ENCODE results near the gene LAMB3.

LAMB3 gene

GRCh38 chr1:209618291-209618690 is 33.9 kb downstream of the LAMB3 start:
- no peak for TF ChIP-seq CTCF (conservative IDR thresholded peaks at IDR 0.05)
- H3K27ac ChIP-seq: no peak overlapping the region

DNA sequence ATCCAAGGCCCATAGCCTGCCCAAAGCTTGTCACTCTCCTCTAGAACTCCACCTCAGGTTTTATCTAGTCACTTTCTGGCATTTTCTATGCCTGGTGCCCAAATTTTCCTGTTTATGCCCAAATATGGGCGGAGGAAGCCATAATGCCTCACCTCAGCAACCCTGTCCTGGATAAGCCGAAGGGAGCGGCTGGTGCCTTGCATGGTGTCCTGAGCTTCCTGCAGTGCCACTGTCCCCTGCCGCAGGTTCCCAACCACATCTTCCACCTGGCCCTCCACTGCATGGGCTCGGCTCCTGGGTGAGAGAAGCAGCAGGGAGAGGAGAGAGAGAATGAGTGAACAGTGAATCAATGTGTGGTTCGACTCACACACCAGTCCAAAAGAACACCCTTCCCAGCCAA is 34.5 kb downstream of the LAMB3 start:
- TF ChIP-seq CTCF (conservative IDR thresholded peaks at IDR 0.05): no peak

GRCh38 chr1:209617047-209617673 is 35.1 kb downstream of the LAMB3 start:
- no peak for TF ChIP-seq CTCF (conservative IDR thresholded peaks at IDR 0.05)

More for the DNA sequence above, 34.5 kb downstream of the LAMB3 start:
- H3K27ac ChIP-seq: no peak overlapping the region

DNA sequence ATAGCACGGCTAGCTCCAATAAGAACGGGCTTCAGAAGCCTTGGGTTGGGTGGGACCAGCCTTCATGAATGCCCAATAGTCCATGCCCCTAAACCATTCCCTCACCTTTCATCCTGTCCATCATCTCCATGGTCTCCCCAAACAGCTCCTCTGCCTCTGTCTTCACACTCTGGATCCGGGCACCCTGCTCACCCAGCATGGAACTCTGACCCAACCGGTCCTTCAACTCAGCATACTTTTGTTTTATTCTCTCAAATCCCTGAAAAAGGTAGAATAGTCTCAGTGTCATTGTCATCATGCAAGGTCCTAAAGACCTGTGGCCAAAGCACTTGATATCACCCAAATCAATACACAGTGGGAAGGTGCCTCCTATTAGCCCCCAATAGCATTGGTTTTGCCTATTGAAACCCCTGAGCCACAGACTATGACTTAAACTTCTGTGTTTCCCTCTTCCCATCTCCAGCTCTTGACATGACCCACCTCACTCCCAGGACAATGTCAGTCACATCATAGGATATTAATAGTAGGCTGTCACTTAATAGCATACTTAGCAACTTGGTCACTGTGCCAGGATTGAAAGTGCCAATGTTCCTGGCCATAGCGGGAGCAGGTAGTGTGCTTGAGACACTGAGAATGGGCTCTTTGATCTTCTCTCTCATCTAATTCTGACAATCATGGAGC is 35.7 kb downstream of the LAMB3 start:
- H3K27ac ChIP-seq: no peak overlapping the region
- TF ChIP-seq CTCF (conservative IDR thresholded peaks at IDR 0.05): no peak

More at GRCh38 chr1:209617047-209617673, 35.1 kb downstream of the LAMB3 start:
- H3K27ac ChIP-seq: no peak overlapping the region

GRCh38 chr1:209614906-209615305 is 37.3 kb downstream of the LAMB3 start:
- no peak overlapping the region for H3K27ac ChIP-seq
- TF ChIP-seq CTCF (conservative IDR thresholded peaks at IDR 0.05): no peak

DNA sequence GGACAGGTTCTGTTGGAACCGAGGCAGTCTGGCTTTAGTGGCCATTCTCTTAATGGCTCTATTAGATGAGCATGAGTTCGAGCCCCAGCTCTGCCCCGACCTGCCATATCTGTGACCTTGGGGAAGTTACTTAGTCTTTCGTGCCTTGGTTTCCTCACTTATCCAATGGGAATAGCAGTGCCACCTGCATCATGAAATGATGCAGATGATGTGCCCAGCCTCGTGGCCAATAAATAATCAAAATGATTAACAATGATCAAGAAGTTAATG is 38.1 kb downstream of the LAMB3 start:
- H3K27ac ChIP-seq: no peak overlapping the region
- no peak for TF ChIP-seq CTCF (conservative IDR thresholded peaks at IDR 0.05)

- TF ChIP-seq CTCF (conservative IDR thresholded peaks at IDR 0.05): no peak
These were observed 38.6 kb downstream of the LAMB3 start for GRCh38 chr1:209613400-209614150.

More at GRCh38 chr1:209613400-209614150, 38.6 kb downstream of the LAMB3 start:
- no peak overlapping the region for H3K27ac ChIP-seq

Measured in VCaP (cell line).